OCI-LY7 (cell line): ENCODE results near the gene H1-8. TPM values are rescaled to one million over a fixed set of nuclear protein-coding genes. Genes with fewer than 3 reads are reported as not detected.

Source experiments
- BruUV-seq: library from RNA; stranded (reverse); fragments of 400-500 nt; replicated peaks from 2 replicates; lab custom pipeline; 2021; lab: Mats Ljungman, UMichigan
- CTCF ChIA-PET: fragments of 300-600 bp; sonication (Branson Sonifier 250); formaldehyde crosslinking; loops from one replicate; lab custom pipeline; 2022; ENCODE audit warnings: antibody characterized with exemption; ENCODE audit not compliant: unreplicated experiment; lab: Charles Lee
- POLR2A ChIA-PET: fragments of 300-600 bp; sonication (Branson Sonifier 250); formaldehyde crosslinking; loops from one replicate; lab custom pipeline; 2022; ENCODE audit warnings: antibody characterized with exemption; lab: Charles Lee
- DNase-seq: peaks from one replicate; pipeline ENCODE4 v3.0.0-alpha.2; 2015; ENCODE audit warnings: low spot score
- H2AFZ ChIP-seq: fragments of 200-600 bp; sonication (generic), shearing (Covaris generic); 2 replicates; pipeline ENCODE4 v1.6.1; 2014; ENCODE audit warnings: mild to moderate bottlenecking, antibody characterized with exemption, low read length, moderate library complexity
- H3K27ac ChIP-seq: fragments of 200-600 bp; sonication (generic); 2 replicates; pipeline ENCODE4 v1.5.1; 2014; ENCODE audit warnings: mixed run types, low read depth, mild to moderate bottlenecking, moderate library complexity, low read length, inconsistent platforms; ENCODE audit not compliant: poor library complexity, severe bottlenecking
- H3K36me3 ChIP-seq: fragments of 200-600 bp; sonication (generic); 2 replicates; pipeline ENCODE4 v1.6.1; 2014; ENCODE audit warnings: mild to moderate bottlenecking, antibody characterized with exemption, low read length, moderate library complexity, mixed read lengths; ENCODE audit not compliant: insufficient read depth
- H3K4me1 ChIP-seq: fragments of 200-600 bp; sonication (generic); 2 replicates; pipeline ENCODE4 v1.5.1; 2014; ENCODE audit warnings: mild to moderate bottlenecking, low read length; ENCODE audit not compliant: insufficient read depth, poor library complexity, severe bottlenecking
- H3K4me2 ChIP-seq: fragments of 200-600 bp; sonication (generic); 2 replicates; pipeline ENCODE4 v1.6.1; 2014; ENCODE audit warnings: mild to moderate bottlenecking, low read length
- H3K4me3 ChIP-seq: fragments of 200-600 bp; sonication (generic); 2 replicates; pipeline ENCODE4 v1.5.1; 2014; ENCODE audit warnings: mild to moderate bottlenecking, low read depth, low read length; ENCODE audit not compliant: poor library complexity, severe bottlenecking
- H3K79me2 ChIP-seq: fragments of 200-600 bp; sonication (generic); 2 replicates; pipeline ENCODE4 v1.6.1; 2016; ENCODE audit warnings: low read depth, mild to moderate bottlenecking, low read length, moderate library complexity, mixed read lengths; ENCODE audit not compliant: insufficient read depth
- H3K9me2 ChIP-seq: fragments of 200-600 bp; sonication (generic); 2 replicates; pipeline ENCODE4 v1.6.1; 2016; ENCODE audit warnings: mild to moderate bottlenecking, low read length, mixed read lengths; ENCODE audit not compliant: insufficient read depth
- H3K9me3 ChIP-seq: fragments of 200-600 bp; sonication (generic); 2 replicates; pipeline ENCODE4 v1.6.1; 2014; ENCODE audit warnings: mild to moderate bottlenecking, mixed run types, low read length, mixed read lengths
- H4K20me1 ChIP-seq: fragments of 200-600 bp; sonication (generic); 2 replicates; pipeline ENCODE4 v1.6.1; 2014; ENCODE audit warnings: mild to moderate bottlenecking, antibody characterized with exemption, low read length, moderate library complexity, mixed read lengths; ENCODE audit not compliant: insufficient read depth
- EZH2phosphoT487 ChIP-seq: fragments of 200-600 bp; sonication (generic); IDR thresholded peaks from 2 replicates; pipeline ENCODE4 v1.6.1; 2018; ENCODE audit warnings: low read depth, borderline replicate concordance, mild to moderate bottlenecking, mixed run types, antibody characterized with exemption, low read length, moderate library complexity, mixed read lengths
- intact Hi-C: fragments of 100-400 bp; cut with micrococcal nuclease; formaldehyde crosslinking; loops from one replicate; pipeline ENCODE4 v1.10.0; 2022; ENCODE audit not compliant: unreplicated experiment
- total RNA-seq, 2 experiments: library from RNA; depleted of rRNA in 1 of 2; stranded (reverse); fragments of >200 nt in 1 of 2; shearing (Covaris generic) in 1 of 2; gene quantifications; 2 replicates each; pipeline ENCODE4 v1.2.3, GENCODE V29; 2014 to 2022
- TF ChIP-seq, protein P1 (sequence below): fragments of 200-600 bp; sonication (generic); conservative IDR thresholded peaks from 2 replicates; pipeline ENCODE4 v1.5.1; 2014; ENCODE audit warnings: mild to moderate bottlenecking, antibody characterized with exemption, low read length, moderate library complexity, mixed read lengths

H1-8 gene
- total RNA-seq, 2 experiments from 2014 or later, result not detected

GRCh38 chr3:129524081-129524480, 18.9 kb upstream of the H1-8 start:
- no peak overlapping the region for H2AFZ ChIP-seq
- POLR2A ChIA-PET, result no interaction called here
- H3K9me2 ChIP-seq, result no peaks in the 10 kb centered on the region
- no TSS peak for BruUV-seq
- no peak for TF ChIP-seq EZH2phosphoT487
- H3K4me2 ChIP-seq, result no peak overlapping the region
- H3K4me3 ChIP-seq, result no peak overlapping the region
- no peaks in the 10 kb centered on the region for H4K20me1 ChIP-seq
- intact Hi-C loops, result no loop called here
- DNase-seq, result no peak
- H3K36me3 ChIP-seq, result no peaks in the 10 kb centered on the region
- CTCF ChIA-PET, result no interaction called here
- no peaks in the 10 kb centered on the region for H3K79me2 ChIP-seq
- peaks cover 12% of the 10 kb centered on the region for H3K4me1 ChIP-seq
- H3K27ac ChIP-seq, result no peak overlapping the region
- no peaks in the 10 kb centered on the region for H3K9me3 ChIP-seq

DNA sequence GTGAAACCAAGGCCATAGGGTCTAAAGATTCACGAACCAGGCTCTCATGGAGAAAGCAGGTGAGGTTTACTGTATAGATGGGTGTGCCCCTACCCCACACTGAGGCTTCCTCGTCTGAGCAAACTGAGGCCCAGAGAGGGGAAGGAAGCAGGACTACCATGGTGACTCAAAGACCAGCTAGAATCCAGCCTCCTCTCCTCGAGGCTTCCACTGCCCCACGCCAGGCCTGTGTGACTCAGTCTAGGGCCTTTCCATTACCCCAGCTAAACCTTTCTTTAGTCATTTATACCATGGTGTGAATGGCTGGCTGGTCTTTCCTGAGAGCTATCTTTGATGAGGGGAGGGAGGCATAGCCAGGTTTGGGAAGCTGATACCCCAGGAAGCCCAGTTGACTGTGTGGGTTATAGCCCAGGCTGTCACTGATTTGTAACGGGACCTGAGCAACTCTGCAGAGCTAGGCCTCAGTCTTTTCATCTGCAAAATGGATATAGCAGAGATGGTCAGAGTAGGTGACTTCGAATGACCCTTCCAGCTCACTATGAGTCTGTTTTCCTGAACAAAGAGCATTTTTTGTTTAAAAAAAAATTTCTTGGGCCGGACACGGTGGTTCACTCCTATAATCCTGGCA, 17.5 kb upstream of the H1-8 start:
- H2AFZ ChIP-seq, result peak overlapping the region; percentile 90; the same call in 1 of the 2 replicates
- peaks cover 12% of the 10 kb centered on the region for H3K4me1 ChIP-seq
- H3K27ac ChIP-seq, result no peak overlapping the region
- intact Hi-C loops, result no loop called here
- H3K79me2 ChIP-seq, result no peaks in the 10 kb centered on the region
- H3K4me3 ChIP-seq, result no peak overlapping the region
- no peak for TF ChIP-seq EZH2phosphoT487
- TF ChIP-seq, protein P1, sequence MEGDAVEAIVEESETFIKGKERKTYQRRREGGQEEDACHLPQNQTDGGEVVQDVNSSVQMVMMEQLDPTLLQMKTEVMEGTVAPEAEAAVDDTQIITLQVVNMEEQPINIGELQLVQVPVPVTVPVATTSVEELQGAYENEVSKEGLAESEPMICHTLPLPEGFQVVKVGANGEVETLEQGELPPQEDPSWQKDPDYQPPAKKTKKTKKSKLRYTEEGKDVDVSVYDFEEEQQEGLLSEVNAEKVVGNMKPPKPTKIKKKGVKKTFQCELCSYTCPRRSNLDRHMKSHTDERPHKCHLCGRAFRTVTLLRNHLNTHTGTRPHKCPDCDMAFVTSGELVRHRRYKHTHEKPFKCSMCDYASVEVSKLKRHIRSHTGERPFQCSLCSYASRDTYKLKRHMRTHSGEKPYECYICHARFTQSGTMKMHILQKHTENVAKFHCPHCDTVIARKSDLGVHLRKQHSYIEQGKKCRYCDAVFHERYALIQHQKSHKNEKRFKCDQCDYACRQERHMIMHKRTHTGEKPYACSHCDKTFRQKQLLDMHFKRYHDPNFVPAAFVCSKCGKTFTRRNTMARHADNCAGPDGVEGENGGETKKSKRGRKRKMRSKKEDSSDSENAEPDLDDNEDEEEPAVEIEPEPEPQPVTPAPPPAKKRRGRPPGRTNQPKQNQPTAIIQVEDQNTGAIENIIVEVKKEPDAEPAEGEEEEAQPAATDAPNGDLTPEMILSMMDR, result no peak
- DNase-seq, result no peak
- no TSS peak for BruUV-seq
- no peaks in the 10 kb centered on the region for H3K9me3 ChIP-seq
- H3K4me2 ChIP-seq, result no peak overlapping the region
- ChIA-PET CTCF (no interaction called here), POLR2A (interaction anchor here (0.6 to 1.3 kb wide), 6 partner anchors 33 to 940 kb away, joined by 3 to 4 read pairs (median 3); no protein-coding TSS in a partner anchor)
- no peaks in the 10 kb centered on the region for H3K36me3 ChIP-seq
- H4K20me1 ChIP-seq, result no peaks in the 10 kb centered on the region
- no peaks in the 10 kb centered on the region for H3K9me2 ChIP-seq

- POLR2A ChIA-PET, result interaction anchor here (0.6 to 1.3 kb wide), 6 partner anchors 33 to 271 kb away, joined by 3 to 6 read pairs (median 4); no protein-coding TSS in a partner anchor
These were observed 16.7 kb upstream of the H1-8 start for GRCh38 chr3:129526121-129526900.

More at GRCh38 chr3:129526121-129526900, 16.7 kb upstream of the H1-8 start:
- no peaks in the 10 kb centered on the region for H3K36me3 ChIP-seq
- no peaks in the 10 kb centered on the region for H3K9me3 ChIP-seq
- TF ChIP-seq, protein P1, result no peak
- TF ChIP-seq EZH2phosphoT487, result no peak
- no peak overlapping the region for H3K4me3 ChIP-seq
- no peaks in the 10 kb centered on the region for H3K79me2 ChIP-seq
- no peaks in the 10 kb centered on the region for H4K20me1 ChIP-seq
- H3K27ac ChIP-seq, result peak overlapping the region; percentile 35
- peak overlapping the region; percentile 90 for H2AFZ ChIP-seq
- peak; percentile 80 for DNase-seq
- BruUV-seq, result no TSS peak
- no peaks in the 10 kb centered on the region for H3K9me2 ChIP-seq
- intact Hi-C loops, result no loop called here
- H3K4me2 ChIP-seq, result peak overlapping the region; percentile 63
- CTCF ChIA-PET, result no interaction called here
- peaks cover 12% of the 10 kb centered on the region for H3K4me1 ChIP-seq
